Stimulated activated CD4-positive, alpha-beta T cell treated with anti-CD3 and anti-CD28 coated beads, Interleukin-1b, Interleukin-23, amount 100 ng/mL, for 4 hours (primary cell): Measurements from ENCODE around the gene HOXA6.

Source experiments
- DNase-seq, 2 donors: peaks; one replicate each; pipeline ENCODE4 v3.0.0-alpha.2; 2020; ENCODE audit warnings: low read depth in 2 of 2

HOXA6 gene

GRCh38 chr7:27137640-27138315 is 9.8 kb downstream of the HOXA6 start:
- no peak for DNase-seq

GRCh38 chr7:27134392-27134791 is 13.2 kb downstream of the HOXA6 start:
- DNase-seq: no peak

- no peak for DNase-seq
These were observed 14.0 kb downstream of the HOXA6 start for GRCh38 chr7:27133409-27134231.

- no peak for DNase-seq
These were observed 14.6 kb downstream of the HOXA6 start for GRCh38 chr7:27132978-27133377.

- DNase-seq: no peak
These were observed 15.4 kb downstream of the HOXA6 start for GRCh38 chr7:27132214-27132613.

GRCh38 chr7:27131390-27131819 is 16.2 kb downstream of the HOXA6 start:
- no peak for DNase-seq

GRCh38 chr7:27130540-27131389 is 16.8 kb downstream of the HOXA6 start, which contains the start of gene HOXA4:
TSS of gene HOXA4 (minus strand) at chr7:27130757. CDS start at chr7:27130733, 24 bp downstream.
- peak; percentile 65 to 66 for DNase-seq

- DNase-seq: no peak
These were observed 17.6 kb downstream of the HOXA6 start for GRCh38 chr7:27129729-27130539.

- DNase-seq: no peak
These were observed 18.5 kb downstream of the HOXA6 start for GRCh38 chr7:27128776-27129728.

- DNase-seq: no peak
These were observed 19.5 kb downstream of the HOXA6 start for GRCh38 chr7:27128034-27128433.

GRCh38 chr7:27126596-27127327 is 20.8 kb downstream of the HOXA6 start:
- no peak for DNase-seq

- DNase-seq: no peak
These were observed 21.6 kb downstream of the HOXA6 start for GRCh38 chr7:27125986-27126394.

- no peak for DNase-seq
These were observed 22.5 kb downstream of the HOXA6 start for GRCh38 chr7:27124902-27125689.

- no peak for DNase-seq
These were observed 23.3 kb downstream of the HOXA6 start for GRCh38 chr7:27124096-27124901.

GRCh38 chr7:27123477-27124053 is 24.0 kb downstream of the HOXA6 start:
- DNase-seq: no peak

- DNase-seq: no peak
These were observed 24.5 kb downstream of the HOXA6 start for GRCh38 chr7:27123007-27123476.
